HepG2 (cell line): ENCODE results near the gene ACTR1B. TPM values are rescaled to one million over a fixed set of nuclear protein-coding genes. Genes with fewer than 3 reads are reported as not detected.

Source experiments
- ATAC-seq: fragments of 200-7000 bp; cut with Tn5 transposase; 3 replicates; pipeline ENCODE4 v1.9.1; 2020; ENCODE audit warnings: mild to moderate bottlenecking, moderate library complexity
- BruUV-seq: library from RNA; stranded (reverse); fragments of 400-500 nt; replicated peaks from 2 replicates; lab custom pipeline; 2021; lab: Mats Ljungman, UMichigan
- CTCF ChIA-PET: fragments of 300-600 bp; formaldehyde crosslinking; extraction: SDS; loops from one replicate; lab custom pipeline; 2021; ENCODE audit warnings: low total read pairs, inconsistent platforms, low intra/inter-chr PET ratio; lab: Yijun Ruan, JAX
- POLR2A ChIA-PET: fragments of 350-600 bp; sonication (Branson Sonifier 250); formaldehyde crosslinking; loops from one replicate; lab custom pipeline; 2020; ENCODE audit warnings: antibody characterized with exemption, inconsistent platforms; lab: Yijun Ruan, JAX
- DNase-seq: peaks from one replicate; pipeline ENCODE4 v3.0.0-alpha.2; 2015; ENCODE audit warnings: low spot score
- FAIRE-seq: peaks from 3 replicates; lab custom pipeline; 2011; peaks lifted over from hg19 to GRCh38; lab: Jason Lieb, UNC
- H2AFZ ChIP-seq: one replicate; pipeline ENCODE4 v1.6.1; 2011; ENCODE audit warnings: low read length, inconsistent platforms
- H3K27ac ChIP-seq: fragments of 300-600 bp; 3 replicates; pipeline ENCODE4 v1.8.0; 2011; ENCODE audit warnings: mixed run types, mild to moderate bottlenecking, mixed read lengths, low read length, inconsistent platforms; ENCODE audit not compliant: insufficient read depth; ENCODE audit errors: extremely low read length
- H3K27me3 ChIP-seq, 2 experiments: fragments of 200-600 bp in 1 of 2; 2 replicates in 1 of 2; 3 replicates in 1 of 2; pipeline versions ENCODE4 v1.6.0 to v1.8.0; 2011; ENCODE audit warnings: low read length in 2 of 2, mild to moderate bottlenecking in 2 of 2, moderate library complexity in 2 of 2, inconsistent platforms in 1 of 2; ENCODE audit not compliant: insufficient read depth in 2 of 2, control insufficient read depth in 1 of 2
- H3K36me3 ChIP-seq, 2 experiments: fragments of 200-600 bp in 1 of 2; replicated peaks in 1 of 2; 2 replicates in 1 of 2; 3 replicates in 1 of 2; pipeline versions ENCODE4 v1.5.1 to v1.8.0; 2011; ENCODE audit warnings: low read length in 2 of 2, inconsistent platforms in 1 of 2; ENCODE audit not compliant: insufficient read depth in 2 of 2, control insufficient read depth in 1 of 2
- H3K4me1 ChIP-seq: 2 replicates; pipeline ENCODE4 v1.5.1; 2012; ENCODE audit warnings: low read length, inconsistent platforms; ENCODE audit not compliant: insufficient read depth
- H3K4me2 ChIP-seq: 2 replicates; pipeline ENCODE4 v1.6.0; 2011; ENCODE audit warnings: low read depth, low read length, inconsistent platforms
- H3K4me3 ChIP-seq, 3 experiments: fragments of 200-600 bp in 1 of 3; sonication (generic), shearing (Covaris generic) in 1 of 3; replicated peaks in 1 of 3; 2 replicates each; pipeline ENCODE4 v1.5.1; 2011 to 2016; ENCODE audit warnings: low read length in 3 of 3, inconsistent platforms in 2 of 3, low read depth in 2 of 3, mild to moderate bottlenecking in 2 of 3, control low read depth in 1 of 3, mixed read lengths in 1 of 3; ENCODE audit not compliant: insufficient read depth in 1 of 3
- H3K79me2 ChIP-seq: one replicate; pipeline ENCODE4 v1.6.1; 2011; ENCODE audit warnings: low read length, inconsistent platforms; ENCODE audit not compliant: insufficient read depth
- H3K9ac ChIP-seq: 2 replicates; pipeline ENCODE4 v1.6.0; 2011; ENCODE audit warnings: mild to moderate bottlenecking, low read depth, low read length, inconsistent platforms; ENCODE audit not compliant: insufficient read depth
- H3K9me3 ChIP-seq: 2 replicates; pipeline ENCODE4 v1.5.1; 2012; ENCODE audit warnings: mild to moderate bottlenecking, low read length
- H4K20me1 ChIP-seq: 2 replicates; pipeline ENCODE4 v1.6.0; 2011; ENCODE audit warnings: inconsistent platforms, mild to moderate bottlenecking, low read length, moderate library complexity; ENCODE audit not compliant: insufficient read depth
- AHR ChIP-seq: IDR thresholded peaks from 2 replicates; pipeline ENCODE4 v1.6.1; 2018; ENCODE audit warnings: missing genetic modification reagents, missing compliant biosample characterization
- ARID5B ChIP-seq: IDR thresholded peaks from 2 replicates; pipeline ENCODE4 v1.4.0; 2020; ENCODE audit warnings: mild to moderate bottlenecking, missing genetic modification reagents
- ASH2L ChIP-seq: fragments of 300-600, 200-600 bp; sonication (generic); IDR thresholded peaks from 2 replicates; pipeline ENCODE4 v1.7.0; 2017; ENCODE audit warnings: low read depth, mild to moderate bottlenecking, moderate library complexity, mixed read lengths, low read length; ENCODE audit not compliant: insufficient read length
- EZH2 ChIP-seq: conservative IDR thresholded peaks from 2 replicates; pipeline ENCODE4 v1.6.1; 2012; ENCODE audit warnings: mild to moderate bottlenecking, low read depth, low read length, moderate library complexity
- HNRNPH1 ChIP-seq: fragments of 200-400 bp; formaldehyde crosslinking; optimal IDR thresholded peaks from 2 replicates; pipeline ENCODE3; 2017; ENCODE audit warnings: mild to moderate bottlenecking, low read depth, low read length
- LCORL ChIP-seq, 2 experiments: fragments of 450-650 bp in 1 of 2; sonication (generic) in 1 of 2; formaldehyde crosslinking in 1 of 2; IDR thresholded peaks; 2 replicates each; pipeline versions ENCODE4 v1.5.0 to v1.6.1; 2017 to 2020; ENCODE audit warnings: antibody characterized with exemption in 1 of 2, missing genetic modification reagents in 1 of 2
- MLLT10 ChIP-seq: sonication (generic); formaldehyde crosslinking; IDR thresholded peaks from 2 replicates; pipeline ENCODE4 v1.4.0; 2020; ENCODE audit warnings: missing genetic modification reagents
- NFRKB ChIP-seq: fragments of 450-650 bp; IDR thresholded peaks from 2 replicates; pipeline ENCODE4 v1.6.1; 2017
- SAP130 ChIP-seq: IDR thresholded peaks from 2 replicates; pipeline ENCODE4 v1.6.1; 2016; ENCODE audit warnings: low read depth
- SIX4 ChIP-seq: sonication (generic); formaldehyde crosslinking; IDR thresholded peaks from 2 replicates; pipeline ENCODE4 v1.4.0; 2020; ENCODE audit warnings: missing genetic modification reagents
- THAP8 ChIP-seq: sonication (generic); formaldehyde crosslinking; IDR thresholded peaks from 2 replicates; pipeline ENCODE4 v1.5.1; 2020; ENCODE audit warnings: missing genetic modification reagents, mild to moderate bottlenecking, borderline replicate concordance
- U2AF1 ChIP-seq: fragments of 200-400 bp; formaldehyde crosslinking; optimal IDR thresholded peaks from 2 replicates; pipeline ENCODE3; 2017; ENCODE audit warnings: mild to moderate bottlenecking, low read depth, low read length
- ZNF260 ChIP-seq: sonication (generic); formaldehyde crosslinking; IDR thresholded peaks from 2 replicates; pipeline ENCODE4 v1.4.0; 2020; ENCODE audit warnings: missing genetic modification reagents, low read depth, mild to moderate bottlenecking, borderline replicate concordance
- ZNF501 ChIP-seq: sonication (generic); formaldehyde crosslinking; IDR thresholded peaks from 2 replicates; pipeline ENCODE4 v1.5.1; 2020; ENCODE audit warnings: mild to moderate bottlenecking, moderate library complexity, missing genetic modification reagents
- ZNF552 ChIP-seq: sonication (generic); formaldehyde crosslinking; IDR thresholded peaks from 2 replicates; pipeline ENCODE4 v1.9.0; 2022; ENCODE audit warnings: missing genetic modification reagents, mild to moderate bottlenecking, borderline replicate concordance
- ZNF570 ChIP-seq: sonication (generic); formaldehyde crosslinking; IDR thresholded peaks from 2 replicates; pipeline ENCODE4 v1.4.0; 2020; ENCODE audit warnings: mild to moderate bottlenecking, missing genetic modification reagents, borderline replicate concordance
- ZNF784 ChIP-seq: sonication (generic); formaldehyde crosslinking; IDR thresholded peaks from 2 replicates; pipeline ENCODE4 v1.5.1; 2020; ENCODE audit warnings: missing genetic modification reagents, mild to moderate bottlenecking, borderline replicate concordance
- ZSCAN22 ChIP-seq: sonication (generic); formaldehyde crosslinking; IDR thresholded peaks from 2 replicates; pipeline ENCODE4 v1.4.0; 2020; ENCODE audit warnings: mild to moderate bottlenecking, missing genetic modification reagents
- WGBS: methylation state at CpG from one replicate; pipeline ENCODE4 v1.1.6; 2017; ENCODE audit warnings: low lambda C conversion rate; 5-methylcytosine and 5-hydroxymethylcytosine counted together
- in situ Hi-C: cut with HindIII; loops from 2 replicates; pipeline ENCODE4 v1.10.0; 2017; ENCODE audit warnings: low pct_unique_long_range_greater_than_20kb; ENCODE audit not compliant: extremely low pct_ligation_motif_present
- intact Hi-C: fragments of 100-400 bp; cut with micrococcal nuclease; formaldehyde crosslinking; loops from one replicate; pipeline ENCODE4 v1.10.0; 2022; ENCODE audit not compliant: unreplicated experiment
- polyA plus RNA-seq, 8 experiments: library from polyadenylated mRNA; depleted of rRNA in 3 of 8; stranded (reverse) in 7 of 8; unstranded in 1 of 8; fragments of >200 nt; fragmentation: Illumina TruSeq in 4 of 8; extraction: Trizol in 4 of 8; gene quantifications; 2 replicates each; pipeline versions ENCODE4 v1.2.1 to v1.2.3, GENCODE V29; 2011 to 2016; ENCODE audit warnings: low read depth in 4 of 8, missing spikeins in 1 of 8, mixed read lengths in 1 of 8; ENCODE audit not compliant: insufficient read depth in 1 of 8
- total RNA-seq, 5 experiments: library from RNA; depleted of rRNA; stranded (reverse); fragments of >200 nt; fragmentation: Illumina TruSeq; extraction: Trizol; gene quantifications; 2 replicates each; pipeline ENCODE4 v1.2.3, GENCODE V29; 2016; ENCODE audit warnings: low read depth in 1 of 5

Gene ACTR1B
- total and polyA plus RNA-seq, 2 of the 13 experiments (the other 11 are each of a cell fraction or from before 2014, with no cell fraction given) = 61.7 to 76.7 TPM

GRCh38 chr2:97702731-97703470 lies 39.1 kb upstream of the ACTR1B start:
- DNase-seq = no peak
- no peak for FAIRE-seq
- Histone ChIP-seq H4K20me1 (no peaks in the 10 kb centered on the region), H3K9ac (no peak overlapping the region), H3K27ac (no peak overlapping the region), H3K79me2 (no peaks in the 10 kb centered on the region), H3K4me2 (no peak overlapping the region), H2AFZ (no peak overlapping the region), H3K4me1 (peaks cover 18% of the 10 kb centered on the region), H3K27me3 (peaks cover 0 to 2% of the 10 kb centered on the region in 2 experiments; a peak in 1 of 5 replicates), H3K36me3 (no peaks in the 10 kb centered on the region), H3K4me3 (no peak overlapping the region), H3K9me3 (no peaks in the 10 kb centered on the region)
- intact Hi-C loops (loop anchor here (5.0 kb wide), 1 partner anchor 44 kb away; no protein-coding TSS in a partner anchor), in situ Hi-C loops (loop anchor here (5.0 to 10.0 kb wide), 2 partner anchors 39 to 682 kb away; no protein-coding TSS in a partner anchor)
- 57% methylated on average over 19 of the region's 19 CpGs for WGBS
- BruUV-seq = no TSS peak
- POLR2A ChIA-PET = no interaction called here
- TF ChIP-seq ASH2L (no peak), SIX4 (CRISPR knock-in tag) (no peak), MLLT10 (CRISPR knock-in tag) (no peak), SAP130 (no peak), NFRKB (no peak), AHR (CRISPR knock-in tag) (no peak), ZNF501 (CRISPR knock-in tag) (no peak), ZNF570 (CRISPR knock-in tag) (no peak), EZH2 (no peak), LCORL (IDR thresholded peaks at IDR 0.05) (no peak), LCORL (CRISPR knock-in tag; IDR thresholded peaks at IDR 0.05) (no peak), THAP8 (no peak), U2AF1 (no peak), ZNF552 (no peak), ZNF260 (CRISPR knock-in tag) (no peak), ZSCAN22 (no peak), ARID5B (no peak), ZNF784 (CRISPR knock-in tag) (no peak), HNRNPH1 (no peak)
- ATAC-seq = no peak
- CTCF ChIA-PET = no interaction called here
